Vagina (tissue), 2 donors: Measurements from ENCODE around the gene ATP6V0A1. TPM values are rescaled to one million over a fixed set of nuclear protein-coding genes. Genes with fewer than 3 reads are reported as not detected.
"Not testable (repeated sequence)": the region's sequence is repeated elsewhere in the genome, so short reads cannot be mapped to it uniquely, and the experiment has no call there.

Experiments used
- DNase-seq, 2 donors: peaks; one replicate each; pipeline ENCODE4 v3.0.0-alpha.2; 2017; ENCODE audit errors: extremely low spot score in 2 of 2
- H3K27ac ChIP-seq: fragments of 200-600 bp; sonication (generic); one replicate; pipeline ENCODE4 v1.5.1; 2019
- H3K27me3 ChIP-seq: fragments of 200-600 bp; sonication (generic); one replicate; pipeline ENCODE4 v1.5.1; 2019
- H3K36me3 ChIP-seq, 2 donors: fragments of 200-600 bp; sonication (generic); one replicate each; pipeline ENCODE4 v1.5.1; 2017 to 2019
- H3K4me1 ChIP-seq: fragments of 200-600 bp; sonication (generic); one replicate; pipeline ENCODE4 v1.5.1; 2019
- H3K4me3 ChIP-seq, 2 donors: fragments of 200-600 bp; sonication (generic); 1 replicate in 1 of 2; 2 replicates in 1 of 2; pipeline ENCODE4 v1.5.1; 2016 to 2019
- H3K9me3 ChIP-seq: fragments of 200-600 bp; sonication (generic); one replicate; pipeline ENCODE4 v1.5.1; 2019
- CTCF ChIP-seq, 3 experiments: fragments of 450-650 bp in 2 of 3; fragments of 200-600 bp in 1 of 3; sonication (generic) in 1 of 3; IDR thresholded peaks; one replicate each; pipeline ENCODE4 v1.5.1; 2017 to 2019; ENCODE audit warnings: antibody characterized with exemption in 3 of 3, mild to moderate bottlenecking in 2 of 3, moderate library complexity in 2 of 3
- POLR2A ChIP-seq, 2 donors: fragments of 450-650 bp; IDR thresholded peaks; one replicate each; pipeline ENCODE4 v1.6.1; 2017; ENCODE audit warnings: antibody characterized with exemption in 2 of 2, mild to moderate bottlenecking in 2 of 2, moderate library complexity in 2 of 2
- POLR2AphosphoS5 ChIP-seq, 2 donors: sonication (generic); formaldehyde crosslinking; IDR thresholded peaks; one replicate each; pipeline ENCODE4 v1.9.0; 2017; ENCODE audit warnings: antibody characterized with exemption in 2 of 2, mild to moderate bottlenecking in 2 of 2, low read depth in 1 of 2; ENCODE audit not compliant: insufficient read depth in 1 of 2
- intact Hi-C: fragments of 100-400 bp; cut with DNase I; formaldehyde crosslinking; loops from one replicate; pipeline ENCODE4 v1.15.1; 2023
- total RNA-seq: library from RNA; depleted of rRNA; stranded (reverse); fragments of >200 nt; gene quantifications from one replicate; pipeline ENCODE4 v1.2.3, GENCODE V29; 2016

ATP6V0A1 gene
- total RNA-seq, 1 donor from 2014 or later = 72.4 TPM

- H3K9me3 ChIP-seq = no peaks in the 10 kb centered on the region
- no peaks in the 10 kb centered on the region for H3K27me3 ChIP-seq
- intact Hi-C loops = no loop called here
- no peaks in the 10 kb centered on the region for H3K36me3 ChIP-seq
- peaks cover 23% of the 10 kb centered on the region for H3K4me1 ChIP-seq
- no peak for DNase-seq
- H3K4me3 ChIP-seq = no peak overlapping the region
- TF ChIP-seq POLR2A (IDR thresholded peaks at IDR 0.05) (no peak), POLR2AphosphoS5 (IDR thresholded peaks at IDR 0.05; ENCODE audit: insufficient read depth in 1 of 2, low read depth in 1 of 2) (no peak), CTCF (IDR thresholded peaks at IDR 0.05) (no peak)
- H3K27ac ChIP-seq = no peak overlapping the region
Observed at GRCh38 chr17:42548993-42549755, 90.5 kb downstream of the ATP6V0A1 start.

GRCh38 chr17:42552736-42553135 is 94.1 kb downstream of the ATP6V0A1 start, which contains the start of gene HSD17B1:
TSS of gene HSD17B1 (plus strand) at chr17:42552923. CDS start at chr17:42552934, 11 bp downstream.
- H3K36me3 ChIP-seq, H3K9me3 ChIP-seq, intact Hi-C loops, H3K27me3 ChIP-seq: not testable (repeated sequence)
- H3K4me3 ChIP-seq = peak within 1 kb of the TSS; percentile 72 to 76
- H3K27ac ChIP-seq = peak within 1 kb of the TSS; percentile 74
- DNase-seq = peak in 1 of 2 donors; percentile 80
- peaks cover 38% of the 10 kb centered on the region for H3K4me1 ChIP-seq

- H3K4me3 ChIP-seq = peak overlapping the region; percentile 72 to 76
- H3K9me3 ChIP-seq = no peaks in the 10 kb centered on the region
- H3K27ac ChIP-seq = peak overlapping the region; percentile 74
- H3K27me3 ChIP-seq = no peaks in the 10 kb centered on the region
- intact Hi-C loops = no loop called here
- DNase-seq = peak in 1 of 2 donors; percentile 81
- H3K4me1 ChIP-seq = peaks cover 38% of the 10 kb centered on the region
- TF ChIP-seq POLR2AphosphoS5 (IDR thresholded peaks at IDR 0.05; ENCODE audit: insufficient read depth in 1 of 2, low read depth in 1 of 2) (no peak), CTCF (IDR thresholded peaks at IDR 0.05) (no peak), POLR2A (IDR thresholded peaks at IDR 0.05) (no peak)
- no peaks in the 10 kb centered on the region for H3K36me3 ChIP-seq
Observed at GRCh38 chr17:42553161-42553818, 94.6 kb downstream of the ATP6V0A1 start.

GRCh38 chr17:42553866-42554249 is 95.2 kb downstream of the ATP6V0A1 start:
- intact Hi-C loops = no loop called here
- Histone ChIP-seq H3K36me3 (no peaks in the 10 kb centered on the region), H3K4me3 (peak overlapping the region; percentile 72 to 76), H3K4me1 (peaks cover 32% of the 10 kb centered on the region), H3K9me3 (no peaks in the 10 kb centered on the region), H3K27ac (peak overlapping the region; percentile 74), H3K27me3 (no peaks in the 10 kb centered on the region)
- DNase-seq = peak in 1 of 2 donors; percentile 83
- TF ChIP-seq CTCF (IDR thresholded peaks at IDR 0.05) (no peak), POLR2AphosphoS5 (IDR thresholded peaks at IDR 0.05; ENCODE audit: insufficient read depth in 1 of 2, low read depth in 1 of 2) (no peak), POLR2A (IDR thresholded peaks at IDR 0.05) (no peak)

- H3K27ac ChIP-seq = peak overlapping the region; percentile 74
- H3K9me3 ChIP-seq = no peaks in the 10 kb centered on the region
- peak in 1 of 3 experiments; percentile 16 for TF ChIP-seq CTCF (IDR thresholded peaks at IDR 0.05)
- TF ChIP-seq POLR2A (IDR thresholded peaks at IDR 0.05) = peak in 1 of 2 donors; percentile 65
- peak; percentile 64 to 94 for TF ChIP-seq POLR2AphosphoS5 (IDR thresholded peaks at IDR 0.05; ENCODE audit: insufficient read depth in 1 of 2, low read depth in 1 of 2)
- intact Hi-C loops = no loop called here
- H3K27me3 ChIP-seq = no peaks in the 10 kb centered on the region
- no peaks in the 10 kb centered on the region for H3K36me3 ChIP-seq
- DNase-seq = peak in 1 of 2 donors; percentile 87
- peaks cover 29% of the 10 kb centered on the region for H3K4me1 ChIP-seq
- H3K4me3 ChIP-seq = peak overlapping the region; percentile 72 to 76
Observed at GRCh38 chr17:42554250-42555121, 95.8 kb downstream of the ATP6V0A1 start.
